Measurements from ENCODE around the gene ATP5MC3. TPM values are rescaled to one million over a fixed set of nuclear protein-coding genes. Genes with fewer than 3 reads are reported as not detected.

Gene ATP5MC3
- total RNA-seq, 1 donor from 2014 or later, result 208 TPM

DNA sequence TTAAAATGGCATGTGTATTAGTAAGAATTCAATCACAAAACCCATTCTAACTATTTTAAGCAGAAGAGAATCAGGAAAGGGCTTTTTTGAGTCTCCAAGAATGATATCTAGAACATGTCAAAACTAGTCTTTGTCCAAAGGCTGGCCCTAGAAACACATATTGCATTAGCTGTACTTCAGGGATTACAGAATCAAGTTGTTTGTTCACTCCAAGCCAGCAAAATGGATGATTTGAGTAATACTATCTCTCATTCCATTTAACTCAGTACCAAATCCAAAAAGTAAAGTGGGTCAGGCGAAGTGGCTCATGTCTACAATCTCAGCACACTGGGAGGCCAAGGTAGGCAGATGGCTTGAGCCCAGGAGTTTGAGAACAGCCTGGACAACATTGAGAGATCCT lies 54.8 kb downstream of the ATP5MC3 start:
- intact Hi-C loops (cut with micrococcal nuclease), result no loop called here

Other genes with a start within 250 kb of the ATP5MC3 start
- 1.8 and 2.0 TPM in 2 replicates for gene CHN1, start 176.3 kb downstream of the ATP5MC3 start, total RNA-seq
- 62.4 and 65.0 TPM in 2 replicates for gene ATF2, start 13.5 kb downstream of the ATP5MC3 start, total RNA-seq